OCI-LY7 (cell line): Measurements from ENCODE around the gene TEX44.

Experiments used
- EZH2phosphoT487 ChIP-seq: fragments of 200-600 bp; sonication (generic); IDR thresholded peaks from 2 replicates; pipeline ENCODE4 v1.6.1; 2018; ENCODE audit warnings: low read depth, borderline replicate concordance, mild to moderate bottlenecking, mixed run types, antibody characterized with exemption, low read length, moderate library complexity, mixed read lengths
- TF ChIP-seq, protein P1 (sequence below): fragments of 200-600 bp; sonication (generic); conservative IDR thresholded peaks from 2 replicates; pipeline ENCODE4 v1.5.1; 2014; ENCODE audit warnings: mild to moderate bottlenecking, antibody characterized with exemption, low read length, moderate library complexity, mixed read lengths

DNA sequence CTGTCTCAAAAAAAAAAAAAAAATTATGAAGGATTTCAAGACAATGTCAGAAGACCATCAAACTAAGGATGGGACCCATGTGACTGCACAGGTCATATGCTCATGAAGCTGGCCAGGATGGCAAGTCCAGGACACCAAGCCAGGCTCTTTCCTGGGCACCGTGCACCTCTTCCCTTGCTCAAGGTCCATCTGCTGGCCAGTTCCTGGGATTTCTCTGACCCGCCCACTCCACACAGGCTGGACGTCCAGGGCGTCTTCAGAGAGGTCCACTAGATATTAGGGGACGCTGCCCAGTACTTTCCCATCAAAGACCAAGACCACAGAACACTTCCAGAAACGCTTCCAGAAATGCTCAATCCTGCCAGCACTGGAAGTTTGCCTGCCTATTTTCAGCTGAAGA, 14.3 kb downstream of the TEX44 start:
- TF ChIP-seq EZH2phosphoT487, result no peak
- TF ChIP-seq, protein P1, sequence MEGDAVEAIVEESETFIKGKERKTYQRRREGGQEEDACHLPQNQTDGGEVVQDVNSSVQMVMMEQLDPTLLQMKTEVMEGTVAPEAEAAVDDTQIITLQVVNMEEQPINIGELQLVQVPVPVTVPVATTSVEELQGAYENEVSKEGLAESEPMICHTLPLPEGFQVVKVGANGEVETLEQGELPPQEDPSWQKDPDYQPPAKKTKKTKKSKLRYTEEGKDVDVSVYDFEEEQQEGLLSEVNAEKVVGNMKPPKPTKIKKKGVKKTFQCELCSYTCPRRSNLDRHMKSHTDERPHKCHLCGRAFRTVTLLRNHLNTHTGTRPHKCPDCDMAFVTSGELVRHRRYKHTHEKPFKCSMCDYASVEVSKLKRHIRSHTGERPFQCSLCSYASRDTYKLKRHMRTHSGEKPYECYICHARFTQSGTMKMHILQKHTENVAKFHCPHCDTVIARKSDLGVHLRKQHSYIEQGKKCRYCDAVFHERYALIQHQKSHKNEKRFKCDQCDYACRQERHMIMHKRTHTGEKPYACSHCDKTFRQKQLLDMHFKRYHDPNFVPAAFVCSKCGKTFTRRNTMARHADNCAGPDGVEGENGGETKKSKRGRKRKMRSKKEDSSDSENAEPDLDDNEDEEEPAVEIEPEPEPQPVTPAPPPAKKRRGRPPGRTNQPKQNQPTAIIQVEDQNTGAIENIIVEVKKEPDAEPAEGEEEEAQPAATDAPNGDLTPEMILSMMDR, result no peak
